A549 (cell line): Measurements from ENCODE around the gene LRRN4CL.

ENCODE experiments used
- HOXA7 ChIP-seq: fragments of 250-450 bp; sonication (Bioruptor Pico); IDR thresholded peaks from 2 replicates; pipeline ENCODE4 v1.5.0; 2020; ENCODE audit warnings: mild to moderate bottlenecking, moderate library complexity
- TF ChIP-seq, protein P1 (sequence below): fragments of 200-600 bp; sonication (generic); IDR thresholded peaks from 2 replicates; pipeline ENCODE4 v1.6.1; 2016; ENCODE audit warnings: antibody characterized with exemption, mild to moderate bottlenecking, moderate library complexity

- no peak for TF ChIP-seq HOXA7 (CRISPR knock-in tag)
- TF ChIP-seq, protein P1, sequence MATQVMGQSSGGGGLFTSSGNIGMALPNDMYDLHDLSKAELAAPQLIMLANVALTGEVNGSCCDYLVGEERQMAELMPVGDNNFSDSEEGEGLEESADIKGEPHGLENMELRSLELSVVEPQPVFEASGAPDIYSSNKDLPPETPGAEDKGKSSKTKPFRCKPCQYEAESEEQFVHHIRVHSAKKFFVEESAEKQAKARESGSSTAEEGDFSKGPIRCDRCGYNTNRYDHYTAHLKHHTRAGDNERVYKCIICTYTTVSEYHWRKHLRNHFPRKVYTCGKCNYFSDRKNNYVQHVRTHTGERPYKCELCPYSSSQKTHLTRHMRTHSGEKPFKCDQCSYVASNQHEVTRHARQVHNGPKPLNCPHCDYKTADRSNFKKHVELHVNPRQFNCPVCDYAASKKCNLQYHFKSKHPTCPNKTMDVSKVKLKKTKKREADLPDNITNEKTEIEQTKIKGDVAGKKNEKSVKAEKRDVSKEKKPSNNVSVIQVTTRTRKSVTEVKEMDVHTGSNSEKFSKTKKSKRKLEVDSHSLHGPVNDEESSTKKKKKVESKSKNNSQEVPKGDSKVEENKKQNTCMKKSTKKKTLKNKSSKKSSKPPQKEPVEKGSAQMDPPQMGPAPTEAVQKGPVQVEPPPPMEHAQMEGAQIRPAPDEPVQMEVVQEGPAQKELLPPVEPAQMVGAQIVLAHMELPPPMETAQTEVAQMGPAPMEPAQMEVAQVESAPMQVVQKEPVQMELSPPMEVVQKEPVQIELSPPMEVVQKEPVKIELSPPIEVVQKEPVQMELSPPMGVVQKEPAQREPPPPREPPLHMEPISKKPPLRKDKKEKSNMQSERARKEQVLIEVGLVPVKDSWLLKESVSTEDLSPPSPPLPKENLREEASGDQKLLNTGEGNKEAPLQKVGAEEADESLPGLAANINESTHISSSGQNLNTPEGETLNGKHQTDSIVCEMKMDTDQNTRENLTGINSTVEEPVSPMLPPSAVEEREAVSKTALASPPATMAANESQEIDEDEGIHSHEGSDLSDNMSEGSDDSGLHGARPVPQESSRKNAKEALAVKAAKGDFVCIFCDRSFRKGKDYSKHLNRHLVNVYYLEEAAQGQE = no peak
Observed at GRCh38 chr11:62677156-62677555, 12.2 kb downstream of the LRRN4CL start.
